GM18508 (cell line): ENCODE results near the gene OR5H2.

Source experiments
- ATAC-seq: cut with Tn5 transposase; IDR thresholded peaks from one replicate; pipeline ENCODE4 v1.9.1; 2021; ENCODE audit warnings: moderate number of reproducible peaks; ENCODE audit not compliant: insufficient read depth, unreplicated experiment

Gene OR5H2

DNA sequence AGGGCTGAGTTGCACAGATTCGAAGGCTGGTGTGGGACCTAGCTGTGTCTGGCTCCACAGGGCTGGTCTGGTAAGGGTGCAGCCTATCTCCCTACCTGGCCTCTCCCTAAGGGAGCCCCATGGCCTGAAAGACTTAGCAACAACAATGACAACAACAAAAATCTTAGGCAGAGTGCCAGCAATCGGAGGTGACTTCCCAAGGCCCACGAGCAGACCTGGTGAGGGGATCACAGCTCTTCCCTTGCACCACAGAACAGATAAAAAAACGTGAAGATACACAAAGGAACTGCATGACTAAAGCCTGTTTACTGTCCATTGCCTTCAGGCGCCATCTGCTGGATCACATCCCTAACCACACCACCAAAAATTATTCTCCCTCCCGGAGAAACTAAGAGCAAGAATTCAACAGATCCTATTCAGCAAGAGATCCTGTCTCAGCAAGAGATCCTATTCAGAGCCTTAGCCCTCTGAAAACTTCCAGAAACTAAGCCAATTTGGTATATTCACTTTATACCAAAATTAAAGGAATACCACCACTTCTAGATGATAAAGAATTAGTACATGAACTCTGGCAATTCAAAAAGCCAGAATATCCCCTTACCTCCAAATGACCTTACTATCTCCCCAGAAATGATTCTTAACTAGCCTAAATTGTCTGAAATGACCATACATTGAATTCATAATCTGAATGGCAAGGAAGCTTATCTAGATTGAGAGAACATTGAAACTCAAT is 47.3 kb downstream of the OR5H2 start:
- ATAC-seq: peak; percentile 59

DNA sequence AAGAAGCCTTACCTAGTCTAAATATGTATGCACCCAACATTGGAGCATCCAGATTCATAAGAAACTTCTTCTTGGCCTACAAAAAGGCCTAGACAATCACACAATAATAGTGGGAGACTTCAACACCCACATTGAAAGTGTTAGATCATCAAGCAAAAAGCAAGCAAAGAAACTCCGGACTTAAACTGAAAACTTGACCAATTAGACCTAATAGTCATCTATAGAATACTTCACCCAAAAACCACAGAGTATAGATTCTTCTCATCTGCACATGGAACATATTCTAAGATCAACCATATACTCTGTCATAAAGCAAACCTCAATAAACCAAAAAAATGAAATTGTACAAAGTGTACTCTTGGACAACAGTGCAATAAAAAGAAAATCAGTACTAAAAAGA is 49.0 kb downstream of the OR5H2 start:
- ATAC-seq: no peak
